SIG-M5 treated with dmso at 0.1 percent for 504 hours (cell line): ENCODE data around the gene AUTS2.

Experiments used
- DNase-seq: peaks from one replicate; lab custom pipeline; 2025; ENCODE audit not compliant: unreplicated experiment; lab: John Stamatoyannopoulos, UW

The AUTS2 gene

DNA sequence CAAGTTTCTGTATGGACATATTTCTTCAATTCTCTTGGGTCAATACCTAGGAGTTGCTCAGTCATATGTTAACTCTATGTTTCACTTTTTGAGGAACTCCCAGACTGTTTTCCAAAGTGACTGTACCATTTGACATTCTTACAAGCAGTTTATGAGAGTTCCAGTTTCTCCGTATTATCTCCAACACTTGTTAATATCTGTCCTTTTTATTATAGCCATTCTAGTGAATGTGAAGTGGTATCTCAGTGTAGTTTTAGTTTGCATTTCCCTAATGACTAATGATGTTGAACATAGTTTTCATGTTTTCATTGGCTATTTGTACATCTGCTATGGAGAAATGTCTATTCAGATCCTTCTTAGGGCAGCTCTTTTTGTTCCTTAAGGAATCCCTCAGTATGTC is 1002.7 kb downstream of the AUTS2 start:
- DNase-seq: no peak

DNA sequence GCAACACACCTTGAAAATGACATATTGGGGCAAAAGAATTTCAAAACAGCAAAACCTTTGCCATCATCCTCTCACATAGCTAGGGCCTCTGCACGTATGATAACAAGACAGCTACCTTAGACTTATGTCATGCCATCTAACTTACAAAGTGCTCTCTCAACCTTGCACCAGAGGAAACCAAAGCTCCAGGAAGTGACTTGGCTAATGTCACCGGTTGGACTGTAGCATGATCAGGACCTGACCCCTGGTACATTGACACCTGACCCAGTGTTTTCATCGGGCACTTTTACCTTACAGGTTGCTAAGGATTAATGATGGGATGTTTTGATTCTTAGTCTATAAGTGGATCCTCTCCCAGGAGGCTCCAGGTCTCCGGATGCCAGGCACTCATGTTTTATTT is 1003.8 kb downstream of the AUTS2 start:
- no peak for DNase-seq

DNA sequence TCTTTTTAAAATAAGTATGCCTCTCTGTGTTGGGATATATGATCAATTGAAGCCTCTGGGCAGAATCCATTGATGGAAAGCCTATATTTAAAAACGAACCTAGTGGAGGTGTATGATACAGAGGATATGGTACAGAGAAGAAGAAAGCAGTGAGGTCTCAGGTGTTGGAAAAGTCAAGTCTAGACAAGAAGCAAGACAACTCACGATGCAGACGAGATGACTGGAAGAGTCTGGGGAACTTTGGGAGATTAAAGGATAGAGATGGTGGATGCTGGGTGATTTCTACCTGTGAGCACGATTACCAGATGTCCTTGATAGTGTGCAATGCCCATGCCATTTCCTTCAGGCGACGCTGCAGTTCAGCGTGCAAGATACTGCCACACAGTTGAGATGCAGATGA is 1009.0 kb downstream of the AUTS2 start:
- DNase-seq: no peak

DNA sequence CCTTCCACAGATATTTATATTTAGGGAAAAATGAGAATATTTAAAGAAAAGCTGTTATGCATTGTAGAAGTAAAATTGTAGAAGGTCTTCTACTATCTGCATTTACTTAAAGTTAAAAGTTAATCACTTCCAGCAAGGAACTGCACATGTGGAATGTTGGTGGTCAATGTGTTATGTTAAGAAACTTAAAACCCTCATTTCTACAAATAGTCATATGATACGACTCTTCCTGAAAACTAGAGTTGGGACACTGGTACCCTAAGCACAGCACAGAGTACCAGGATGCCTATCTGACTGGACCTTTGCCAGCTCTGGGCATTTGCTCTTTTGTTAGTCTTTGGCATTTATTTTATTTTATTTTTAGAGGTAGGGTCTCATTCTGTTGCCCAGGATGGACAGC is 1009.5 kb downstream of the AUTS2 start:
- no peak for DNase-seq

DNA sequence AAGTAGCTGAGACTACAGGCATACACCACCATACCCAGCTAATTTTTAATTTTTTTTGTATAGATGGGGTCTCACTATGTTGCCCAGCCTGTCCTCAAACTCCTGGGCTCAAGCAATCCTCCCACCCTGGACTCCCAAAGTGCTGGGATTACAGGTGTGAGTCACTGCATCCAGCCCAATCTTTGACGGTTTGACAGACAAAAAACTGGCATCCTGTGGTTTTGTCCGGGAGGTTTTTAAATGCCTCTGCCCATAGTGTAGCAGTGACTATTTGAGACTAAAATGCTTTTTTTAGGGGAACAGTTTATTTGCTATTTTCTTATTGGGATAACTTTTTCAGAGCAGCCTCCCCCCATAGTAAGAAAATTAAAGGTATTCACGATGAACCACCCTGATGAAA is 1010.0 kb downstream of the AUTS2 start:
- DNase-seq: no peak

DNA sequence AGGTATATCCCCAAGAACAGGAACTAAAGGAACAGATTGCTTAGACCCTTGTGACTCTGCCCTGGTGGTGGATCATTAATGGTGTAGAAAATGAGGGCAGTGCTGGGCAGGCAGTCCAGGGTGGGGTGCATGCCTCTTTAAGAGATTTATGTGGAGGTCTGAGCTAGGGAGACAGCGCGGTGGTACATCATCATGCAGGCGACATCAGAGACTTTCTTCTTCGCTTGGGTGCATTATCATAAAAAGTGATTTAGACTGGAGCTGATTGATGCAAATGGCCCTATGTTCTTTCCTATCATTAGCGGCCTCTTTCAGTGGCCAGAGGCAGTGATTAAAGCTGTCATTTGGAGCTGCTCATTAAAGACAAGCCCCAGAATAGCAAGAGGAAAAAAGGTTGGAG is 1014.5 kb downstream of the AUTS2 start:
- no peak for DNase-seq

DNA sequence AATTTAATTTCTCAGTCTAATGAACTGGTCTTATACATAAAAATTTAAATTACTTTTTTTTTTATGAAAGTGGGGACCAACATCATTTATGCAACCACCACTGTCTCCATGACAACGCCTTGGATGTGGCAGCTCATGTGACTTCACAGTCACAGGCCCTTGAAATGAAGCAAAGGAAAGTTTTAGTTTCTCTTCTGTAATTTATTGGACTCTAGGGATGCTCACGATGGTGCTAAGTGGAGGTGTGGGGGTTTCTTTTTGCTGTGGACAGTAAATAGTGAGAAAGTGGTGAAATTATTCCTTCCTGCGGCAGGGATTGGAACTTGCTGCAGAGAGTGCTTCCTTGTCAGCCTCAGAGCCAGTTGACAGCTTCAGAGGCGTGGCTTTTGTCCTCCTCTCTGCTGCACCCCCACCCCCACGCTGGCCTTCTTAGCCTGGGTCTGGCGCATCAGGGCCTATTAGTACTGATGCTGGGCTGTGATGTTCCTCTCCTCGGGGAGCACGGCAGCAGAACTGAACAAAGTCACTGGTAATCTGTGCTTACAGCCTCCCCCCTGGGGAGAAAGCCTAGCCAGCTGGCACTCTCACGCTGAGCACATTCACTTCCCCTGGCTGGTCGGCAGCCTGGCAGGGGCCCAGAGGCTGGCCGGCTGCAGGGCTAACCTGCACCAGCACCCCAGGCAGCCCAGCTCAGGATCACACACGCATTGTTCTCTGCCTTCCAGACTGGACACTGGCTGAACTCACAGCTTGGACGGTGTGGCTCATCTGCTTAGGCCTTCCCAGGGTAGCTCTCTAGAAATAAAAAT is 1016.2 kb downstream of the AUTS2 start:
- DNase-seq: no peak

DNA sequence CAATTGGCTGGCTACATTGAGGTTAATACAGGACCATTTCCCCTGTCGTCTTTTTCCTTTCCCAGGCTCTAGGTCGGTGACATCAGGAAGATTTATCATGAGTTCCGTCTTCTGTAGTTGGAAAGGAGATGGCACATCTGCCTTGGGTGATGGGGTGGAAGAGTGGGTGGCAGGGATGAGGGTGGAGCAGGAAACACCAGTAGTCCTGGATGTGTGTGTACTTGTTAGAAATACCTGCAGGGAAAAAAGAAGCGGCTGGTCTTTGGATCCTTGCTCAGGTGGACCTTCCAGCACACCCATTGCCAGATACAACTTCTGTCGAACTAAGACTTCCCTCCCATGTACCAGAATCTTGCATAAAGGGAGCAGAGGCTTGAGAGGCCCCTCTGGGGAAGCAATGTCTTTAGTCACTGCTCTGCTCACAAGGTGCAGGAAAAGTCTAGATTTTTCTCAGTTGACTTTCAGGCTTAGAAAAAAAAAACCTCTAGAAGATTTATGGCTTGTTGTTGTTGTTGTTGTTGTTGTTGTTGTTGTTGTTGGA is 1016.9 kb downstream of the AUTS2 start:
- DNase-seq: no peak

DNA sequence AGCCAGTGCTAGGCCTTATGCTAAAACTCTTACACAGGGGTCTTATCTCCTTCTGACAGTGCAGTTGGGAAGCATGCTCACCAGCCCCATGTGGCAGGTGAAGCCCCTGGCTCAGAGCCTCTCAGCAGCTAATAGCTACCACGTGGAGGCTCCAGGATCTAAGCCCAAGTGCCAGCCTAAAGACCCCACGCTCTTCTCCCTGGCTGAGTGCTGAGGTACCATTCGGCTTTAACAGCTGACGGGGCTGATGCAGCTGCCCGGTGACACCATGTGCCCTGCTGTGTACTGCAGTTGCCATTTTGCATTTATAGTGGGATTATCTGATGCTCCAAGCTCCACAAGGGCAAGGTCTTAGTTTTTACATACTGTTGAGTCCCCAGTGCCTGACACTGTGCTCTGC is 1017.9 kb downstream of the AUTS2 start:
- no peak for DNase-seq

DNA sequence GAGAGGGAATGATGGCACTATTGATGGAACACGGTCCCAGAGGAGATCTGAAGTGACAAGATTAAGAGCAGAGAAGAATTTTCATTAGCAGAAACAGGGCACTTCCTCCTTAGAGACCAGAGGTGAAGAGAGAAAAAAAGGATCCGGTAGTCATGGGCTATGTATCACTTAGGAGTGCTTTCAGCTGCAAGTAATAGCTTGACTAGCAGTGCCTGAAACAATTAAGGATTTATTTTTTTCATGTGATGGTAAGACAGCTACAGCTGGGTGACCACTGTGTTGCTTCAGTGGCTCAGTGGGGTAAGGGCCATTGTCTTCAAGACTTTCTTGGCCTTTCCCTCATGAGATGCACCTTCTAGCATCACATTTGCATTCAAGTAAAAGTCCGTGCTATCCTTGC is 1018.5 kb downstream of the AUTS2 start:
- no peak for DNase-seq

DNA sequence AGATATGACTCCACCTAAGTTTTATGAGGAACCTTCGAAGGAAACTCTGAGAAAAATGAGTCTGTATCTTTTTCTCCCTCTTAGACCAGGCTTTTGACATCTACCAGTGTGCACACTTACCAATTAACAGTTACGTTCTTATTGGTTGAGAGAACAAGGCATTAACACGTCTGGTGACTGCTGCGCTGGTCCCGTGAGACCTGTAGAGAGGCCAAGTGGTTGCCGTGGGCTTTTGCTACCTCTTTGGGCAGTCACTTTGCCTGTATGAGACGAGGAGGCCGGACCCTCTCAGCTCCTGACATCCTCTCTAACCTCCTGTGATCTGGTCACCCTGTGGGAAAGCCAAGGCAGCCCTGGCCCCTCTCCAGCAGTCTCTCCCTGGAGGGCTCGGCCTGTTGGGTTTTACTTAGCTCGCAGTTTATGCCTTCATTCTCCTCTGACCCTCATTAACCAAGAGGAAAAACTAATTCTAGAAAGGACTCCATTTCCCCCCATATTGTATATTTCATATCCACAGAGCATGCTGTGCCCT is 1019.8 kb downstream of the AUTS2 start:
- DNase-seq: no peak

DNA sequence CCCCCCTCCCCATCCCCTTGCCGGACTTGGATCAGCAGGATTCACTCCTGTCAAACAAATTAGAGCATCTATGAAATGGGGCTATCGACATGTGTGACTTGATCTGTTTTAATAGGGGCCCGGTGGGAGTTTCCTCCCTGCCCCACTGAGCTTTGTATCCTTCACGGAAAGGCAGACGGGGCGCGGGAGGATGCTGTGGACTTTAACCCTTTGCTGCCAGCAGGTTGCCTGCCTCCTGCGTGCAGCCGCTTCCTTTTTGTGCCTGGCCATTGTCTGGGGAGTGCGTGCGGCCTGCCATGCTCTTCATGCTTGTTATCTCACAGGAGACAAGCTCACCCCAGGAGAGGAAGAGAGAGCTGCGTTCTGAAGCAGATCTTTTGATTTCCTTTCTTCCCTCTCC is 1020.9 kb downstream of the AUTS2 start:
- DNase-seq: no peak

DNA sequence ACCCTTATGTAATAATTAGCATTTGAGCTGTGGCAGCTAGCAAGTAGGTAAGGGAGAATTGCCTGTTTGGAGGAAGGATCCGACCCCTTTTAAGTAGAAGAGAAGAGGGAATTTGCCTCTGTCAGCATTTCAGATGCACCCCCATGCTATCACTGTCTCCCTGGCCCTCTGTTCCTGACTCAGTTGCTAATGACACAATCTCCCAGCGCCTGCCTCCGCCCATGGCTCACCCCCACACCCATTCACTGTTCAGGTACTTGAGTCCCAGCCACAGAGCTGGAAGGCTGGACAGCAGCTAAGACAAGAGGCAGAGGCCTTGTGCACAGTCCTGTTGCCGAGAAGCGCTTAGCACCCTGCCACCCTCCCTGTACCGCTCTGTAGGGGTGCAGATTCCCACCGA is 1021.4 kb downstream of the AUTS2 start:
- no peak for DNase-seq

DNA sequence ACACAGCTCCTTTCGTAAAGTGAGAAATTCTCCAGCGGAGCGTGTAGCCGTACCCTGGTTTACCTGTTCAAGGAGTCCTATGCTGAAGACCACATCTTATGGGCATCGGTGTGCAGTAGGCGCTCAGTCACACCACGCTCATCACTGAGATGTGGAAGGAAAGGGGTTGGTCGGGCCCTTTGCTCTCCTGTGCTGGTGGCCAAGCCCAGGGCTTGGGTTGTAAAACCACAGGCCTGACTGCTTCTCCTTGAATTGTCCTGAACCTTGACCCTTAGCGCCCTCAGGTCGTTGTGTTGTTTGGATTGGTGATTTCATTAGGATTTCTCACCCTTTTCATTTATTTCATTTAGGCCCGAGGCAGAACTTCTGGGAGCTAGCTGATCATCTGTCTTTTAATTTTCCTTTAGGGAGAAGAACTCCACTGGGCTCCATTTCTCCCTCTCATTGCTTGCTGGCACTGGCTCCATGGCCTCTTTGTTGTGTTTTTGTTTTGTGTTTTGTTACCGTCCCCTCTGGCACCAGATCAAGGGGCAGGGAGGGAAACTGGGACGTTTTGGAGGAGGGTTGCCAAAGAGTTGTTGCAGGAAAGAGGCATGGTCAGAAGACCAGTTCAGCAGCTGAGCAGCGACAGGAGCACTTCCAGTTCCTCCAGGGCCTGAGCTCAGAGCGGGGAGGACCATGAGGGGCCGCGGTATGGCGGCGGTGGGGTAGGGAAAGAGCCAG is 1022.2 kb downstream of the AUTS2 start:
- DNase-seq: no peak

DNA sequence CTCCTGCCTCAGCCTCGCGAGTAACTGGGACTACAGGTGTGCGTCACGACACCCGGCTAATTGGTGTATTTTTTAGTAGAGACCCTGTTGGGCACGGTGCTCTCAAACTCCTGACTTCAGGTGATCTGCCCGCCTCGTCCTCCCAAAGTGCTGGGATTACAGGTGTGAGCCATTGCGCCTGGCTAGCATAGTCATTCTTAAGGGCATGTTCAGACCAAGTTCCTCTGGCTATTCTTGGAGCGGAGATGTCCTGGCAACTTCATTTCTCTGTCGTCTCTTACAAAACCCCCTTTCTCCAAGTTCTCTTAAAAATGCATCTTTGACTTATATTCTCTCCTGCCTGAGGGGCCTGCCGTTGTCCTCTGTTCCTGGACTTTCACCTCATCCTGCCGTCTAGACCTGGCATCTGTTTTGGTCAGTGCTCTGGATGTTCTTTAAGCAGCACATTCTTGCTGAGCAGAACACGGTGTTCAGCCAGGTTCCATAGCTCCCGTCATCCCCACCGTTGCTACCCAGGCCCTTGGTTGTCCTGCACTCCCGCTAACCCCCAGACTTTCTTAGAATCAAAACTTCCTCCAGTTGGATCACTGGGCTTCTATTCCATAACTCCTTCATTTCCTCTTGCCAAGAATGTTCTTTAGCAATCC is 1023.8 kb downstream of the AUTS2 start:
- no peak for DNase-seq

DNA sequence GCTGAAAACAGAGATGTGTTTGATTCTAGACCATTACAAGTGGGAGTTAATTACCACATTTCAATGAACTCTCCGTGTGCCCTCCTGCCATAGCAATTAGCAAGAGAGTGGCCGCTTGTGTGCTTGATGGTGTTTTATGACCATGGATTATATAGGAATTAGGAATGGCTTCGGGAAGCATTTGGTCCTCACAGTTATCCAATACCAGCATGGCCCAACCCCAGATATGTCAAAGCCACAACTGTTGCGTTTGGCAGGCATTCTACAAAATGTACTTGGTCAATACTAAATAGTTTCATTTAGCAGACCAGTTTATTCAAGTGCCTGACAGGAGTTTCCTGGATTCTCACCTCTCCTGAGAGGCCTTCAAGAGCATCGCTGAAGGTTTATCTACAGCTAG is 1024.7 kb downstream of the AUTS2 start:
- no peak for DNase-seq

DNA sequence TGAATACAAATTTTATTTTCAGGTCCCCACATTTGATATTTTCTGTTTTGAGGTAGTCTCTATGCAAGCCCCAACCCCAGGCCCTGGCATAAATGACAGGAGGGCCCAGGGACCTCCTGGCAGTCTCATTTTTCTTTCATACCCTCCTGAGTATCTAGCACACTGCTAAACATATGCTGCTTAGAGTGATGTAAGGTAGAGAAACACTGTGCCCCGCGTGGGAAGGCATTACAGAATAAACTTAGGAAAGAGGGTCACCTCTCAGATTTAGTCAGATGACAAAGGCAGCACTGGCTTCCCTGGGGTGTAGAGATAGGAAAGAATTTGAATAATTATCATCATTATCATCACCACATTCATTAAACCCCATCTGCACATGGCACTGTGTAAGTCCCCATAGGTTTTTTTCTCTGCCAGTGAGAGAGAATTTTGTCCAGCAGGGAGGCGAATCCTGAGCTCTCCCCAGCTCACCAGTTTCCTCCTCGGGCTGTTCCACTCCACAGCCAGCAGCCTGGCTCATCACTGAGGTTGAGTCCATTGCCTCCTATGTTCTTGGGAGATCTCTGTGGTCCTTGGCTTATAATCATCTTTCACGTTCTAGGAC is 1026.3 kb downstream of the AUTS2 start:
- no peak for DNase-seq

DNA sequence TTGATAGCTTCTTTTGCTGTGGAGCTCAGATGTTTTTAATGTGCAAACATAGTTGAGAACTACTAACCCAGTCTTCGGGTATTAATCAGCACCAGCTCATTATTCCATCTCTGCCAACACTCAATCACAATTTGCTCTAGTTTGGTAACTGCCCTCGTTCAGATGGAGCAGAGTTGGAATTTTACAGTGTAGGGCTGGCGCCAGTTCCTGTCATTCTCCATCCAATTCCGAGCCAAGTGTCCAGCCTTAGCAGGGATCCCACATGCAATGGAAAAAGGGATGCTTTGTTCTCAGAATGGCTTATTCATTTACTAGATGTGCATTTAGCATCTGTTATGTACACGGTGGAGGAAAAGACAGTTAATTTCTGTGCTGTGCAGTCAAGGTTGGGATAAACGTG is 1029.2 kb downstream of the AUTS2 start:
- DNase-seq: no peak

DNA sequence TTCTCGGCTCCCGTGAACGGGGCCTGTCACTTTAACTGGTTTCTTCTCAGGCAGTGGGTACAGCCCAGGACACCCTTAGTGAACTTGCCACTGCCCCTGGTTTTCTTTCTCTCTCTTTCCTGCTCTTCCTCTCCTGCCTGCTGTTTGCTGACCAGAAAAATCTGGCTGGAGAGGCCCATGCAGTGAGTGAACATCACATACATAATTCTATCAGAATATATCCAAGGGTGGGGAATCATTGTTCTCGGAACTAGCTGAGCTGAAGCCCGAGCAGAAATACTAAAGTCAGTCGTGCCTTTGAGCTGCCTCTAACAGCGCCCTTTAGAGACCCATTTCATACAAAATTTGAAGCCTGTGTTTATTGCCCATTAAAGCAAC is 1032.2 kb downstream of the AUTS2 start:
- DNase-seq: no peak

DNA sequence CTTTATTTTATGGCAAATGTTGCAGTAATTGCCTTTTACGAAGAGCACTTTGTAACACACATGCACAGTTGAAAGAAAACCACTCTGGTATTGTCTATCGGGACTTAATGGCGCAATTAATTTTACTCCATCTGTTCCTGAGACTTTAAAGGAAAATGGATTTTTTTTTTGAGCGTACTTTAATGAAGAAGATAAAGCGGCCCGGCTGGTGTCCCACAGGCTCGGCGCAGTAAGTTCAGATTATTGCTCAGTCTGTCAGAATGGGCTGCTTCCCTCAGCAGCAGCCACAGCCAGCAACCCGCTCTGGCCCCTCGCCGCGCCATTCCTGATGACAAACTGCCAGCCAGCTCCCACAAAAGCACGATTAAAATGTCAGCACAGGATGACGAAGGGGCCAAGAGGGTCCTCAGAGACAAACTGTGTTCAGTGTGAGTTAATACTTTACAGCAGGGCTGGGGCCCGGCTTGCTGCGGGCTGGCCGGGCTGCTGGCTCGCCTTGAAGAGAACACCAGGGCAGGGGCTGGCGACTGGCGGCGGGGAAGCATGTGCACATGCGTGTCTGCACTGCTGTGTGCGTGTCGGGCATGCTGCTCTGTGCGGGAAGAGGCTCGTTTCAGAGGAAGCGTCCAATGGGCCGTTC is 1032.7 kb downstream of the AUTS2 start:
- DNase-seq: no peak

DNA sequence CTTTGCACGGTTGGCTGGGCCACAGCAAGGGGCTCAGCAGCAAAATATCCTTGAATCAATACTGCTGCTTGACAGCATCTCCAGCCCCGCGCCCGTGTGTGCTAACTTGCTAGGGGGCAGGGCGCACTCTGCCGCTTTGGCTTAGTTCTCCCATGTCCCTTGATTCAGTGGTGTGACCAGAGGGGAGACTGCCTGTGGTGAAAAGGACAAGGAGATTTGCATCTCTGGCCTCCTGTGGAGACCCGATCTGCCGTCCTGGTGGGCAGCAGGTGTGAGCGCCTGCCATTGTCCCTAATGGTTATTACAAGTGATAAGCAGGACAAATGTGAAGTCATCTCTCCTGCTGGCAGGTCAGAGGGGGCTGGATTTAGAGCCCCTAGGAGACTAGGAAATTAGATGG is 1033.4 kb downstream of the AUTS2 start:
- no peak for DNase-seq
